Body of pancreas (tissue), 4 donors: ENCODE results near the gene ATP2C2.

Experiments
- CTCF ChIP-seq, 7 experiments: fragments of 450-650 bp in 4 of 7; fragments of 200-600 bp in 3 of 7; sonication (generic) in 3 of 7; IDR thresholded peaks; one replicate each; pipeline ENCODE4 v1.5.1; 2016 to 2019; ENCODE audit warnings: antibody characterized with exemption in 7 of 7
- POLR2A ChIP-seq, 3 donors: fragments of 450-650 bp; IDR thresholded peaks; one replicate each; pipeline ENCODE4 v1.6.1; 2016; ENCODE audit warnings: antibody characterized with exemption in 3 of 3, mild to moderate bottlenecking in 2 of 3

GRCh38 chr16:84454611-84455010 lies 86.3 kb downstream of the ATP2C2 start:
- TF ChIP-seq POLR2A (IDR thresholded peaks at IDR 0.05): no peak
- TF ChIP-seq CTCF (IDR thresholded peaks at IDR 0.05): no peak
